Endometrium (tissue), 2 donors: ENCODE results near the gene POLD2.
"Not testable (repeated sequence)": the region's sequence is repeated elsewhere in the genome, so short reads cannot be mapped to it uniquely, and the experiment has no call there.

Experiments used
- FAIRE-seq: peaks from 2 replicates; lab custom pipeline; 2012; peaks lifted over from hg19 to GRCh38; lab: Jason Lieb, UNC
- donor health status: control.
- donor health status: control.

The POLD2 gene

GRCh38 chr7:44138698-44139097 lies 15.3 kb upstream of the POLD2 start:
- FAIRE-seq = no peak

- FAIRE-seq = no peak
Measured at GRCh38 chr7:44136731-44137130, 13.4 kb upstream of the POLD2 start.

- no peak for FAIRE-seq
Measured at GRCh38 chr7:44134943-44135628, 11.7 kb upstream of the POLD2 start.

- FAIRE-seq = no peak
Measured at GRCh38 chr7:44133295-44133694, 9.9 kb upstream of the POLD2 start.

- no peak for FAIRE-seq
Measured at GRCh38 chr7:44132039-44132438, 8.7 kb upstream of the POLD2 start.

- no peak for FAIRE-seq
Measured at GRCh38 chr7:44131173-44132029, 8.1 kb upstream of the POLD2 start.

- FAIRE-seq = no peak
Measured at GRCh38 chr7:44128721-44129582, 5.6 kb upstream of the POLD2 start.

- no peak for FAIRE-seq
Measured at GRCh38 chr7:44127161-44127560, 3.8 kb upstream of the POLD2 start.

- not testable (repeated sequence) for FAIRE-seq
Measured at GRCh38 chr7:44126574-44126973, 3.2 kb upstream of the POLD2 start.

- FAIRE-seq = no peak
Measured at GRCh38 chr7:44124822-44125202, 1.5 kb upstream of the POLD2 start.

GRCh38 chr7:44122529-44122928 lies 819 bp downstream of the POLD2 start:
- no peak for FAIRE-seq

GRCh38 chr7:44121761-44122420 lies 1.5 kb downstream of the POLD2 start:
- no peak for FAIRE-seq

GRCh38 chr7:44120395-44120794 lies 3.0 kb downstream of the POLD2 start:
- FAIRE-seq = no peak

GRCh38 chr7:44119829-44120380 lies 3.4 kb downstream of the POLD2 start:
- FAIRE-seq = no peak

GRCh38 chr7:44117801-44118429 lies 5.4 kb downstream of the POLD2 start:
- no peak for FAIRE-seq

GRCh38 chr7:44116789-44117666 lies 6.3 kb downstream of the POLD2 start:
- no peak for FAIRE-seq

- FAIRE-seq = no peak
Measured at GRCh38 chr7:44116087-44116788, 7.1 kb downstream of the POLD2 start.

- FAIRE-seq = no peak
Measured at GRCh38 chr7:44114586-44115310, 8.6 kb downstream of the POLD2 start.
